SK-N-MC (cell line): ENCODE results near the gene RBM15B.

Experiments used
- FOXP2 ChIP-seq: optimal IDR thresholded peaks from 2 replicates; pipeline ENCODE3; 2011; ENCODE audit warnings: mild to moderate bottlenecking, moderate library complexity; ENCODE audit not compliant: insufficient read depth; ENCODE audit errors: extremely low read length, control extremely low read depth
- POLR2AphosphoS5 ChIP-seq: IDR thresholded peaks from 2 replicates; pipeline ENCODE4 v1.6.1; 2012; ENCODE audit warnings: mild to moderate bottlenecking, low read depth, low read length, borderline replicate concordance

- TF ChIP-seq POLR2AphosphoS5 (no peak), FOXP2 (no peak)
Observed at GRCh38 chr3:51396401-51396800, 5.3 kb downstream of the RBM15B start.
